ENCODE measurements around the gene IP6K1.

- TF ChIP-seq CTCF (conservative IDR thresholded peaks at IDR 0.05; ENCODE audit: low read length), result no peak
- no peak for TF ChIP-seq EZH2phosphoT487 (IDR thresholded peaks at IDR 0.05; ENCODE audit: borderline replicate concordance, low read depth, low read length)
Measured at GRCh38 chr3:49805367-49805782, 19.0 kb upstream of the IP6K1 start.
